GM12878 (cell line): Measurements from ENCODE around the gene LASP1. TPM values are rescaled to one million over a fixed set of nuclear protein-coding genes. Genes with fewer than 3 reads are reported as not detected.

Experiments
- ATAC-seq: fragments of 200-7000 bp; cut with Tn5 transposase; 3 replicates; pipeline ENCODE4 v1.9.1; 2020; ENCODE audit warnings: mild to moderate bottlenecking, moderate library complexity
- BruUV-seq: library from RNA; stranded (reverse); fragments of 400-500 nt; replicated peaks from 2 replicates; lab custom pipeline; 2021; lab: Mats Ljungman, UMichigan
- CTCF ChIA-PET: fragments of 300-600 bp; sonication (Branson Sonifier 250); formaldehyde crosslinking; extraction: SDS; loops from one replicate; lab custom pipeline; 2021; ENCODE audit warnings: inconsistent platforms; lab: Yijun Ruan, JAX
- POLR2A ChIA-PET: fragments of 350-600 bp; formaldehyde crosslinking; extraction: SDS; loops from one replicate; lab custom pipeline; 2021; ENCODE audit warnings: inconsistent platforms; lab: Charles Lee
- RAD21 ChIA-PET: fragments of 300-600 bp; sonication (Branson Sonifier 250); formaldehyde crosslinking; loops from one replicate; lab custom pipeline; 2023; ENCODE audit warnings: antibody characterized with exemption; ENCODE audit not compliant: unreplicated experiment; lab: Charles Lee
- SMC1A ChIA-PET: fragments of 300-600 bp; sonication (Branson Sonifier 250); formaldehyde crosslinking; loops from one replicate; lab custom pipeline; 2023; ENCODE audit not compliant: unreplicated experiment, uncharacterized antibody; lab: Charles Lee
- DNase-seq: peaks from one replicate; pipeline ENCODE4 v3.0.0-alpha.2; 2011; ENCODE audit warnings: low read depth, low spot score
- FAIRE-seq: peaks from 3 replicates; lab custom pipeline; 2011; peaks lifted over from hg19 to GRCh38; lab: Jason Lieb, UNC
- H2AFZ ChIP-seq: 2 replicates; pipeline ENCODE4 v1.6.0; 2011; ENCODE audit warnings: low read depth, low read length, control low read depth; ENCODE audit not compliant: control insufficient read depth
- H3K27ac ChIP-seq: 2 replicates; pipeline ENCODE4 v1.5.1; 2011; ENCODE audit warnings: control low read depth; ENCODE audit not compliant: control insufficient read depth, insufficient read depth
- H3K27me3 ChIP-seq, 2 experiments: replicated peaks in 1 of 2; 2 replicates each; pipeline versions ENCODE4 v1.6.0 to v1.6.1; 2011; ENCODE audit warnings: low read length in 1 of 2; ENCODE audit not compliant: control insufficient read depth in 2 of 2, insufficient read depth in 2 of 2
- H3K36me3 ChIP-seq, 2 experiments: 2 replicates each; pipeline ENCODE4 v1.5.1; 2011; ENCODE audit warnings: low read length in 1 of 2; ENCODE audit not compliant: control insufficient read depth in 2 of 2, insufficient read depth in 2 of 2
- H3K4me1 ChIP-seq: 2 replicates; pipeline ENCODE4 v1.6.1; 2011; ENCODE audit warnings: mild to moderate bottlenecking, low read length, moderate library complexity, mixed read lengths; ENCODE audit not compliant: control insufficient read depth, insufficient read depth
- H3K4me2 ChIP-seq: 2 replicates; pipeline ENCODE4 v1.6.0; 2011; ENCODE audit warnings: control low read depth; ENCODE audit not compliant: control insufficient read depth, insufficient read depth
- H3K4me3 ChIP-seq: fragments of 200-600 bp; sonication (generic); 2 replicates; pipeline ENCODE4 v1.5.1; 2016
- H3K79me2 ChIP-seq: 2 replicates; pipeline ENCODE4 v1.6.0; 2011; ENCODE audit warnings: low read length; ENCODE audit not compliant: control insufficient read depth, insufficient read depth
- H3K9ac ChIP-seq: 2 replicates; pipeline ENCODE4 v1.8.0; 2011; ENCODE audit warnings: low read length, control low read depth, mixed read lengths; ENCODE audit not compliant: control insufficient read depth, insufficient read depth
- H3K9me3 ChIP-seq: replicated peaks from 3 replicates; pipeline ENCODE4 v1.5.1; 2011; ENCODE audit warnings: mild to moderate bottlenecking, low read length; ENCODE audit not compliant: control insufficient read depth, insufficient read depth
- H4K20me1 ChIP-seq: 2 replicates; pipeline ENCODE4 v1.6.0; 2011; ENCODE audit not compliant: control insufficient read depth, insufficient read depth
- NFXL1 ChIP-seq: fragments of 450-650 bp; IDR thresholded peaks from 2 replicates; pipeline ENCODE4 v1.6.1; 2017; ENCODE audit warnings: antibody characterized with exemption, mild to moderate bottlenecking, borderline replicate concordance
- TCF7 ChIP-seq: IDR thresholded peaks from 2 replicates; pipeline ENCODE4 v1.6.1; 2014; ENCODE audit warnings: antibody characterized with exemption, borderline replicate concordance
- WRNIP1 ChIP-seq: IDR thresholded peaks from 2 replicates; pipeline ENCODE4 v1.6.1; 2011; ENCODE audit warnings: low read depth, low read length, improper control_type of control experiment, borderline replicate concordance
- ZNF217 ChIP-seq: fragments of 450-650 bp; IDR thresholded peaks from 2 replicates; pipeline ENCODE4 v1.6.1; 2017; ENCODE audit warnings: antibody characterized with exemption, mild to moderate bottlenecking
- WGBS: methylation state at CpG from one replicate; pipeline ENCODE4 v1.1.6; 2016; ENCODE audit warnings: low lambda C conversion rate; ENCODE audit not compliant: insufficient replicate concordance, insufficient coverage; ENCODE audit errors: missing lambda C conversion rate; 5-methylcytosine and 5-hydroxymethylcytosine counted together
- in situ Hi-C: fragments of 300-500 bp; cut with MboI; formaldehyde crosslinking; loops from 9 replicates; pipeline ENCODE4 v1.14.3; 2018; ENCODE audit warnings: mixed read lengths
- intact Hi-C: fragments of 100-400 bp; cut with micrococcal nuclease; formaldehyde crosslinking; loops from one replicate; pipeline ENCODE4 v1.14.2; 2022; ENCODE audit not compliant: unreplicated experiment
- polyA plus RNA-seq, 11 experiments: library from polyadenylated mRNA; depleted of rRNA in 4 of 11; unstranded in 6 of 11; stranded (reverse) in 5 of 11; fragments of >200 nt; fragmentation: Nextera tagmentation in 4 of 11; fragmentation: Illumina TruSeq in 1 of 11; extraction: Ambion mirVana in 4 of 11; extraction: Trizol in 1 of 11; gene quantifications; 1 replicate in 1 of 11; 2 replicates in 10 of 11; pipeline versions ENCODE4 v1.2.1 to v1.2.3, GENCODE V29; 2011 to 2016; ENCODE audit warnings: inconsistent platforms in 2 of 11, missing spikeins in 2 of 11, low read depth in 1 of 11
- total RNA-seq, 4 experiments: library from RNA; depleted of rRNA in 3 of 4; stranded (reverse); fragments of >200 nt in 3 of 4; fragmentation: Illumina TruSeq in 1 of 4; extraction: Trizol in 1 of 4; gene quantifications; 2 replicates each; pipeline versions ENCODE4 v1.2.1 to v1.2.3, GENCODE V29; 2013 to 2021
- TF ChIP-seq, protein P1 (sequence below): IDR thresholded peaks from 2 replicates; pipeline ENCODE4 v1.6.1; 2012; ENCODE audit warnings: low read depth, low read length, improper control_type of control experiment
- TF ChIP-seq, protein P2 (sequence below): fragments of 450-650 bp; IDR thresholded peaks from 2 replicates; pipeline ENCODE4 v1.6.1; 2017; ENCODE audit warnings: mild to moderate bottlenecking, moderate library complexity
- TF ChIP-seq, protein P3 (sequence below): IDR thresholded peaks from 2 replicates; pipeline ENCODE4 v1.6.1; 2011; ENCODE audit warnings: low read depth, low read length, improper control_type of control experiment, borderline replicate concordance

LASP1 gene
- total and polyA plus RNA-seq, 10 of the 15 experiments (the other 5 are each of a cell fraction or from before 2014, with no cell fraction given): 21.0 to 114 (median 59.3) TPM

DNA sequence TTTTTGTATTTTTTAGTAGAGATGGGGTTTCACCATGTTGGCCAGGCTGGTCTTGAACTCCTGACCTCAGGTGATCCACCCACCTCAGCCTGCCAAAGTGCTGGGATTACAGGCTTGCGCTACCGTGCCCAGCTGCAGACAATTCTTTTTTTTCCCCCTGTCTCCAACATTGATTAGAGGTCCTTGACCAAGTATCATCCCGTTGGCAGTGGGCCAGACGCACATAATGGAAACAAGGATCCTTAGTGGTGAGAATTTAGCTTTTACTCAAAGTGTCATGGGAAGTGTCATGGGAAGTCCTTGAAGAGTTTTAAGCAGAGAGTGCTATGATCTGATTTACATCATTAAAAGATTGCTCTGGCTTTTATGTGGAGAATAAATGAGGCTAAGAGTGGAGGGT lies 99.4 kb downstream of the LASP1 start:
- CTCF ChIA-PET: no interaction called here
- RAD21 ChIA-PET: no interaction called here
- intact Hi-C loops (no loop called here), in situ Hi-C loops (no loop called here)
- 78% methylated on average over 4 of the region's 4 CpGs for WGBS
- Histone ChIP-seq H3K36me3 (no peaks in the 10 kb centered on the region), H3K9ac (no peak overlapping the region), H3K4me3 (no peak overlapping the region), H3K79me2 (no peaks in the 10 kb centered on the region), H3K27me3 (no peaks in the 10 kb centered on the region; a peak in 1 of 4 replicates), H3K9me3 (no peaks in the 10 kb centered on the region), H4K20me1 (no peaks in the 10 kb centered on the region), H3K4me2 (no peak overlapping the region), H2AFZ (no peak overlapping the region), H3K4me1 (no peaks in the 10 kb centered on the region), H3K27ac (no peak overlapping the region)
- no peak for DNase-seq
- TF ChIP-seq NFXL1 (no peak), WRNIP1 (no peak), TCF7 (no peak), ZNF217 (no peak)
- TF ChIP-seq, protein P1, sequence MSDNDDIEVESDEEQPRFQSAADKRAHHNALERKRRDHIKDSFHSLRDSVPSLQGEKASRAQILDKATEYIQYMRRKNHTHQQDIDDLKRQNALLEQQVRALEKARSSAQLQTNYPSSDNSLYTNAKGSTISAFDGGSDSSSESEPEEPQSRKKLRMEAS: no peak
- TF ChIP-seq, protein P2, sequence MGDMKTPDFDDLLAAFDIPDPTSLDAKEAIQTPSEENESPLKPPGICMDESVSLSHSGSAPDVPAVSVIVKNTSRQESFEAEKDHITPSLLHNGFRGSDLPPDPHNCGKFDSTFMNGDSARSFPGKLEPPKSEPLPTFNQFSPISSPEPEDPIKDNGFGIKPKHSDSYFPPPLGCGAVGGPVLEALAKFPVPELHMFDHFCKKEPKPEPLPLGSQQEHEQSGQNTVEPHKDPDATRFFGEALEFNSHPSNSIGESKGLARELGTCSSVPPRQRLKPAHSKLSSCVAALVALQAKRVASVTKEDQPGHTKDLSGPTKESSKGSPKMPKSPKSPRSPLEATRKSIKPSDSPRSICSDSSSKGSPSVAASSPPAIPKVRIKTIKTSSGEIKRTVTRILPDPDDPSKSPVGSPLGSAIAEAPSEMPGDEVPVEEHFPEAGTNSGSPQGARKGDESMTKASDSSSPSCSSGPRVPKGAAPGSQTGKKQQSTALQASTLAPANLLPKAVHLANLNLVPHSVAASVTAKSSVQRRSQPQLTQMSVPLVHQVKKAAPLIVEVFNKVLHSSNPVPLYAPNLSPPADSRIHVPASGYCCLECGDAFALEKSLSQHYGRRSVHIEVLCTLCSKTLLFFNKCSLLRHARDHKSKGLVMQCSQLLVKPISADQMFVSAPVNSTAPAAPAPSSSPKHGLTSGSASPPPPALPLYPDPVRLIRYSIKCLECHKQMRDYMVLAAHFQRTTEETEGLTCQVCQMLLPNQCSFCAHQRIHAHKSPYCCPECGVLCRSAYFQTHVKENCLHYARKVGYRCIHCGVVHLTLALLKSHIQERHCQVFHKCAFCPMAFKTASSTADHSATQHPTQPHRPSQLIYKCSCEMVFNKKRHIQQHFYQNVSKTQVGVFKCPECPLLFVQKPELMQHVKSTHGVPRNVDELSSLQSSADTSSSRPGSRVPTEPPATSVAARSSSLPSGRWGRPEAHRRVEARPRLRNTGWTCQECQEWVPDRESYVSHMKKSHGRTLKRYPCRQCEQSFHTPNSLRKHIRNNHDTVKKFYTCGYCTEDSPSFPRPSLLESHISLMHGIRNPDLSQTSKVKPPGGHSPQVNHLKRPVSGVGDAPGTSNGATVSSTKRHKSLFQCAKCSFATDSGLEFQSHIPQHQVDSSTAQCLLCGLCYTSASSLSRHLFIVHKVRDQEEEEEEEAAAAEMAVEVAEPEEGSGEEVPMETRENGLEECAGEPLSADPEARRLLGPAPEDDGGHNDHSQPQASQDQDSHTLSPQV: no peak
- TF ChIP-seq, protein P3, sequence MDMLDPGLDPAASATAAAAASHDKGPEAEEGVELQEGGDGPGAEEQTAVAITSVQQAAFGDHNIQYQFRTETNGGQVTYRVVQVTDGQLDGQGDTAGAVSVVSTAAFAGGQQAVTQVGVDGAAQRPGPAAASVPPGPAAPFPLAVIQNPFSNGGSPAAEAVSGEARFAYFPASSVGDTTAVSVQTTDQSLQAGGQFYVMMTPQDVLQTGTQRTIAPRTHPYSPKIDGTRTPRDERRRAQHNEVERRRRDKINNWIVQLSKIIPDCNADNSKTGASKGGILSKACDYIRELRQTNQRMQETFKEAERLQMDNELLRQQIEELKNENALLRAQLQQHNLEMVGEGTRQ: no peak
- BruUV-seq: no TSS peak
- POLR2A ChIA-PET: no interaction called here
- no peak for FAIRE-seq
- SMC1A ChIA-PET: interaction anchor here (1.9 kb wide), 1 partner anchor 14 kb away, joined by 4 read pairs; no protein-coding TSS in a partner anchor
- no peak for ATAC-seq
